ENCODE data around the gene CDH15. TPM values are rescaled to one million over a fixed set of nuclear protein-coding genes. Genes with fewer than 3 reads are reported as not detected.

CDH15 gene
- total and polyA plus RNA-seq, 2 of the 13 experiments (the other 11 are each of a cell fraction or from before 2014, with no cell fraction given) = 0.74 to 2.2 TPM

DNA sequence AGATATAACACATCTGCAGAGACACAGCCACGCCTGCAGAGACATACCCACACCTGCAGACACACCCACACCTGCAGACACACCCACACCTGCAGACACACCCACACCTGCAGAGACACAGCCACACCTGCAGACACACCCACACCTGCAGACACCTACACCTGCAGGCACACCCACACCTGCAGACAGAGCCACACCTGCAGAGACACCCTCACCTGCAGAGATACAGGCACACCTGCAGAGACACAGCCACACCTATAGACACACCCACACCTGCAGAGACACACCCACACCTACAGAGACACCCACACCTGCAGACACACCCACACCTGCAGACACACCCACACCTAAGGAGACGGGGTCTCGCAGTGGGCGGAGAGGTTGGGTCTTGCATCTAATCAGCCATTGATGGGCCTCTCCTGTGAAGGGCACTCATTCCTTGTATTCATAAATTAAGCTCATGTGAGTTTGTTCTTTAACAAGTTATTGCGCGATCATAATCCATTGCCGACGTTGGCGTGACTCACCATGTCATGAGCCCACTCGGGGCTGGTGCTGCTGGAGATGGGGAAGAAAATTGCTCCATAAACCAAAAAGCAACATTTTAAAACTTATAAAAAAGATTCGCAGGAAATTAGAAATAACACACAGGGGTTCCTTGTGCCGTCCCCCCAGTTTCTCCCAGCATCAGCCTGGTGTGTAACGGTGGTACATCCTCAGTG lies 28.9 kb upstream of the CDH15 start:
- FAIRE-seq (no peak), ATAC-seq (no peak), DNase-seq (ENCODE audit: low spot score) (no peak)
- no peak overlapping the region for H3K4me3 ChIP-seq (replicated peaks in 1 of 3; ENCODE audit: insufficient read depth in 1 of 3, low read depth in 2 of 3, low read length in 3 of 3)
- intact Hi-C loops (cut with micrococcal nuclease; ENCODE audit: unreplicated experiment) = no loop called here
- H3K79me2 ChIP-seq (ENCODE audit: insufficient read depth, low read length) = no peaks in the 10 kb centered on the region
- no peak overlapping the region for H2AFZ ChIP-seq (ENCODE audit: low read length)
- POLR2A ChIA-PET = no interaction called here
- no peaks in the 10 kb centered on the region for H3K4me1 ChIP-seq (ENCODE audit: insufficient read depth, low read length)
- no peak overlapping the region for H3K4me2 ChIP-seq (ENCODE audit: low read depth, low read length)
- in situ Hi-C loops (cut with HindIII; ENCODE audit: extremely low pct_ligation_motif_present, low pct_unique_long_range_greater_than_20kb) = no loop called here
- no peak overlapping the region for H3K9ac ChIP-seq (ENCODE audit: insufficient read depth, low read depth, low read length)
- H3K27me3 ChIP-seq (ENCODE audit: control insufficient read depth in 1 of 2, insufficient read depth in 2 of 2, low read length in 2 of 2) = no peaks in the 10 kb centered on the region
- no peak for TF ChIP-seq UBTF (CRISPR knock-in tag; IDR thresholded peaks at IDR 0.05)
- TF ChIP-seq ZEB1 (IDR thresholded peaks at IDR 0.05; ENCODE audit: insufficient replicate concordance, low read depth) = peak; percentile 95
- 0 out of 4 replicates have a peak, but pooled peaks of 1 of the 2 experiments have one; percentile 30 for TF ChIP-seq POLR2A (IDR thresholded peaks at IDR 0.05; ENCODE audit: insufficient read depth in 1 of 2, low read depth in 2 of 2, low read length in 2 of 2)
- TF ChIP-seq KMT2B (CRISPR knock-in tag; IDR thresholded peaks at IDR 0.05) = no peak
- CTCF ChIA-PET (ENCODE audit: low intra/inter-chr PET ratio, low total read pairs) = no interaction called here
- H4K20me1 ChIP-seq (ENCODE audit: insufficient read depth, low read length) = no peaks in the 10 kb centered on the region
- H3K27ac ChIP-seq (ENCODE audit: extremely low read length, insufficient read depth, low read length) = no peak overlapping the region
- peaks cover 20 to 35% of the 10 kb centered on the region in 2 experiments; a peak in 3 of 5 replicates for H3K36me3 ChIP-seq (replicated peaks in 1 of 2; ENCODE audit: control insufficient read depth in 1 of 2, insufficient read depth in 2 of 2, low read length in 2 of 2)
- 97% methylated on average over 13 of the region's 13 CpGs for WGBS (ENCODE audit: low lambda C conversion rate)
- no peaks in the 10 kb centered on the region for H3K9me3 ChIP-seq (ENCODE audit: low read length)
- no TSS peak for BruUV-seq (replicated peaks)

DNA sequence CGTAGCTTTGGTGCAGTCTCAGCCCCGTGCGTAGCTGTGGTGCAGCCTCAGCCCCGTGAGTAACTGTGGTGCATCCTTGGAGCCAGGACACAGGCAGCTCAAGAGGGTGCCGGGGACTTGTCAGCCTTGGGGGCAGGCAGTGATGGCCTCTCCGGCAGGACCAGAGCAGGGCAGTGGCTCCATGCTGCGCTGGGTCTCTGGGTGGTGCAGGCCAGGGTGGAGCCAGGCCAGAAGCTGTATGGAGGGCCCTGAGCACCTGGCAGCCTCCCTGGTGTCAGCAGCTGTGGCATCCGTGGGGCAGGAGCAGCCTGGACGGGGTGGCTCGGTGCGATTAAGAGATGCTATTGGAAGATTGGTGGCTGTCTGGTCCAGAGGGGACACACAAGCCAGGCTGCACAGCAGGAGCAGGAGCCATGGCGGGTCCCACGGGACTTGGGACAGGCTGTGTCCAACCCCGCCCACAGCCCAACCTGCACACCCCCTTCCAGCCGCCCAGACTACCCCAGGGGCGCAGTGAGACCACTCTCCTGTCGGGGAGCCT lies 28.3 kb upstream of the CDH15 start:
- Histone ChIP-seq H4K20me1 (ENCODE audit: insufficient read depth, low read length) (no peaks in the 10 kb centered on the region), H3K4me2 (ENCODE audit: low read depth, low read length) (no peak overlapping the region), H3K4me1 (ENCODE audit: insufficient read depth, low read length) (no peaks in the 10 kb centered on the region), H3K4me3 (replicated peaks in 1 of 3; ENCODE audit: insufficient read depth in 1 of 3, low read depth in 2 of 3, low read length in 3 of 3) (no peak overlapping the region), H2AFZ (ENCODE audit: low read length) (no peak overlapping the region), H3K36me3 (replicated peaks in 1 of 2; ENCODE audit: control insufficient read depth in 1 of 2, insufficient read depth in 2 of 2, low read length in 2 of 2) (peaks cover 20 to 37% of the 10 kb centered on the region in 2 experiments; a peak in 3 of 5 replicates), H3K27ac (ENCODE audit: extremely low read length, insufficient read depth, low read length) (no peak overlapping the region), H3K9ac (ENCODE audit: insufficient read depth, low read depth, low read length) (no peak overlapping the region), H3K9me3 (ENCODE audit: low read length) (no peaks in the 10 kb centered on the region), H3K79me2 (ENCODE audit: insufficient read depth, low read length) (no peaks in the 10 kb centered on the region), H3K27me3 (ENCODE audit: control insufficient read depth in 1 of 2, insufficient read depth in 2 of 2, low read length in 2 of 2) (no peaks in the 10 kb centered on the region)
- in situ Hi-C loops (cut with HindIII; ENCODE audit: extremely low pct_ligation_motif_present, low pct_unique_long_range_greater_than_20kb) (no loop called here), intact Hi-C loops (cut with micrococcal nuclease; ENCODE audit: unreplicated experiment) (no loop called here)
- FAIRE-seq (no peak), DNase-seq (ENCODE audit: low spot score) (no peak), ATAC-seq (no peak)
- TF ChIP-seq AGO2 (optimal IDR thresholded peaks at IDR 0.05; ENCODE audit: low read depth, low read length) (peak; percentile 85), FOXP4 (CRISPR knock-in tag; IDR thresholded peaks at IDR 0.05) (no peak)
- ChIA-PET CTCF (ENCODE audit: low intra/inter-chr PET ratio, low total read pairs) (no interaction called here), POLR2A (no interaction called here)
- WGBS (ENCODE audit: low lambda C conversion rate) = 95% methylated on average over 13 of the region's 17 CpGs
- BruUV-seq (replicated peaks) = no TSS peak
